ENCODE measurements around the gene RPS6KA1.

GRCh38 chr1:26538480-26539412 is 9.2 kb downstream of the RPS6KA1 start:
- TF ChIP-seq POLR2AphosphoS5 (IDR thresholded peaks at IDR 0.05; ENCODE audit: low read length) (no peak), KDM1A (IDR thresholded peaks at IDR 0.05; ENCODE audit: borderline replicate concordance) (no peak)
